Measurements from ENCODE around the gene SACM1L.
"Not testable (repeated sequence)": the region's sequence is repeated elsewhere in the genome, so short reads cannot be mapped to it uniquely, and the experiment has no call there.

The SACM1L gene

GRCh38 chr3:45666757-45667431, 22.3 kb upstream of the SACM1L start:
- no peak for DNase-seq (ENCODE audit: low spot score)

- DNase-seq (ENCODE audit: low spot score), result no peak
These were observed 21.6 kb upstream of the SACM1L start for GRCh38 chr3:45667569-45667934.

- DNase-seq (ENCODE audit: low spot score), result no peak
These were observed 18.8 kb upstream of the SACM1L start for GRCh38 chr3:45670436-45670835.

GRCh38 chr3:45670991-45671390, 18.2 kb upstream of the SACM1L start:
- DNase-seq (ENCODE audit: low spot score), result no peak

GRCh38 chr3:45673273-45673672, 15.9 kb upstream of the SACM1L start:
- DNase-seq (ENCODE audit: low spot score), result no peak

- DNase-seq (ENCODE audit: low spot score), result no peak
These were observed 12.7 kb upstream of the SACM1L start for GRCh38 chr3:45676325-45677032.

- no peak for DNase-seq (ENCODE audit: low spot score)
These were observed 12.2 kb upstream of the SACM1L start for GRCh38 chr3:45677033-45677446.

- no peak for DNase-seq (ENCODE audit: low spot score)
These were observed 11.4 kb upstream of the SACM1L start for GRCh38 chr3:45677841-45678240.

- DNase-seq (ENCODE audit: low spot score), result no peak
These were observed 9.4 kb upstream of the SACM1L start for GRCh38 chr3:45679805-45680204.

- DNase-seq (ENCODE audit: low spot score), result no peak
These were observed 8.0 kb upstream of the SACM1L start for GRCh38 chr3:45681221-45681620.

GRCh38 chr3:45681846-45682245, 7.3 kb upstream of the SACM1L start:
- no peak for DNase-seq (ENCODE audit: low spot score)

GRCh38 chr3:45682311-45682710, 6.9 kb upstream of the SACM1L start:
- DNase-seq (ENCODE audit: low spot score), result no peak

- DNase-seq (ENCODE audit: low spot score), result no peak
These were observed 6.4 kb upstream of the SACM1L start for GRCh38 chr3:45682786-45683185.

- no peak for DNase-seq (ENCODE audit: low spot score)
These were observed 5.5 kb upstream of the SACM1L start for GRCh38 chr3:45683417-45684326.

GRCh38 chr3:45684327-45684892, 4.8 kb upstream of the SACM1L start:
- no peak for DNase-seq (ENCODE audit: low spot score)

GRCh38 chr3:45685722-45686121, 3.5 kb upstream of the SACM1L start:
- DNase-seq (ENCODE audit: low spot score), result not testable (repeated sequence)

GRCh38 chr3:45686850-45687249, 2.3 kb upstream of the SACM1L start:
- no peak for DNase-seq (ENCODE audit: low spot score)

- no peak for DNase-seq (ENCODE audit: low spot score)
These were observed 1.4 kb upstream of the SACM1L start for GRCh38 chr3:45687828-45688193.

- DNase-seq (ENCODE audit: low spot score), result peak; percentile 72
These were observed 858 bp upstream of the SACM1L start for GRCh38 chr3:45688194-45688881.

GRCh38 chr3:45689787-45690145, 570 bp downstream of the SACM1L start:
- no peak for DNase-seq (ENCODE audit: low spot score)

GRCh38 chr3:45690336-45691035, 1.3 kb downstream of the SACM1L start:
- DNase-seq (ENCODE audit: low spot score), result peak; percentile 48

Data from D341Med (cell line).